Ramos (cell line): Measurements from ENCODE around the gene LTB4R2.

Experiments used
- in situ Hi-C: fragments of 300-500 bp; cut with MboI; formaldehyde crosslinking; loops from one replicate; pipeline ENCODE4 v1.14.3; 2022; ENCODE audit warnings: low sequenced_read_pairs; ENCODE audit not compliant: unreplicated experiment

The LTB4R2 gene

DNA sequence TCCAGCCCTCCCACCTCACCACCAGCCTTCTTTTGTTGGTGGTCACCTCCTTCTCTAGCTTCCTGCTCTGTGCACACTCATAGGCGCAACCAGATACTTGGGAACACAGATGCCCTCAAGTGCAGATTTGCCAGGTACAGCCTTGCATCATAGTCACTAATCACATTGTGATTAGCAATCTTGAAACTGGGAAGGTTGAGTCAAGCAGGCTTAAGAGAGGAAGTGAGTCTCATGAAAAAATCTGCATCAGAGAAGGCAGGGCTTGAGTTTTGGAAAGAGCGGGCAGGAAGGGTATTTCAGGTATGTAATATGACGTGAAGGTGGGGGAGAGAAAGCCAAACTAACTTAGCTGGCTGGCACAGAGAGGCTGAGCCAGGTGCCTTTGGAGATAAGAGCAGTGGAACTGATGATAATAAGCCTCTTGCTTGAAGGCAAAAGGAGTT, 35.8 kb upstream of the LTB4R2 start:
- in situ Hi-C loops = no loop called here

DNA sequence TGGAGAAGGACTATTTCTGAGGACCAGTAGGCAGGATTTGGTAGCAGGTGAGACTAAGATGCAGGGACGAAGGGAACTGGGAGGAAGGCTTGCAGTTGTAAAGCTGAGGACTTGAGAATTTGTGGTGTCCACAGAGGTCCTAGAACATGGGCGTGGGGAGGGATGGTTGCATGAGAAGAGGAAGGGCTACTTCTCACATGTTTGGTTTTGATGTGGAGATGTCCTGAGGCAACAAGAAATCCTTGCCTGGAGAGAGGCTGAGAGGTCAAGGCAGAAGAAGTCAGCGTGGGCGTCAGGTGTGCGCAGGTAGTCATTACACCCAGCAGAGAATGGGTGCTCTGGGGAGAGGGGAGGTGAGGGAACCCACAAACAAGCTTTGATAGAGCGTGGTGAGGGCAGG, 32.9 kb upstream of the LTB4R2 start:
- in situ Hi-C loops = no loop called here

DNA sequence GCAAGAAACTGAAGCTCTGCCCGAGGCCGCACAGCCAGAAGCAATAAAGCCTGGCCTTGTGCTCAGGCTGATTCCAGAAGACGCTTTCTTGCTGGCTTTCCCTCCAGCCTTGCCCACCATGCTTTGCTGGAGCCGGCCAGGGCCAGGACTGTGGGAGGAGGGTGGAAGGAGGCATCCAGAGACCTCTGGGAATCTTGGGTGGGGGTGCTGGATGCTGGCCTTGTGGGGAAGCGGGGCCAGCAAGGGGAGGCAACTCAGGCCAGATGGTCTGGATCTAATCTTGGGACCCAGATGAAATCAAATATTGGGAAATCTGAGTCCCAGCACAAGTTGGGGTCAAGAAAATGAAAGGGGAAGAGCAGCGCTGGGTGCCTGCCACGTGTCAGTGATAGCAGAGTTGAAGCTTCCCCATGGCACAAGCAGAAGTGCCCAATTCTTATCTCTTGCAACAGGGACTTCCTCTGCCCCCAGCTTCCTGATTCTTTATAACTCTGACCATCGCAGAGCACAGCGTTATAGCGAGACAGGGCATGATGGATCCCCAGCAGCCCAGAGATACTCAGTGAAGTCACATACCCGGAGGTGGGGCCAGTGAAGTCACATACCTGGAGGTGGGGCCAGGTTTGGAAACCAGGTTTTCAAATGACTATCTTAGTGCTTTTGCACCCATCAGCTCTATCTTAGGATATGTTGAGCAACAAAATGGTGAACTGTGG, 32.2 kb upstream of the LTB4R2 start:
- in situ Hi-C loops = no loop called here

DNA sequence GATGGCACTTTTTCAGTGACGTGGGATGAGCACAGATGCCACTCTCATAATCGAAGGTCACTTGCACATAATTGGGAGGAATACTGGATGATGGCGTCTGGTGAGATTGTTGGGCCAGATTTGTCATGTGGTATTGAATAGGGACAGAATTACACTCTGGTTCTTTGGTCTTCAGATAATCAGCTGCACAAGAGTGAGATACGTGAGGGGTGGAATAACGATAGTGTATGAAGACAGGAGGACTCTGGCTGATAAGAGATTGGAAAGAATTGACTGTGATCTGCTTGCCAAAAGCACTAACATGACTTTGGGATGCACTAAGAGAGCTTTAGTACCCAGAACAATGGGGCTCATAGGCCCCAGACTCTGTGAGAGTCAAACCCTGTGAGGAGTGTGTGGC, 31.5 kb upstream of the LTB4R2 start:
- in situ Hi-C loops = no loop called here

DNA sequence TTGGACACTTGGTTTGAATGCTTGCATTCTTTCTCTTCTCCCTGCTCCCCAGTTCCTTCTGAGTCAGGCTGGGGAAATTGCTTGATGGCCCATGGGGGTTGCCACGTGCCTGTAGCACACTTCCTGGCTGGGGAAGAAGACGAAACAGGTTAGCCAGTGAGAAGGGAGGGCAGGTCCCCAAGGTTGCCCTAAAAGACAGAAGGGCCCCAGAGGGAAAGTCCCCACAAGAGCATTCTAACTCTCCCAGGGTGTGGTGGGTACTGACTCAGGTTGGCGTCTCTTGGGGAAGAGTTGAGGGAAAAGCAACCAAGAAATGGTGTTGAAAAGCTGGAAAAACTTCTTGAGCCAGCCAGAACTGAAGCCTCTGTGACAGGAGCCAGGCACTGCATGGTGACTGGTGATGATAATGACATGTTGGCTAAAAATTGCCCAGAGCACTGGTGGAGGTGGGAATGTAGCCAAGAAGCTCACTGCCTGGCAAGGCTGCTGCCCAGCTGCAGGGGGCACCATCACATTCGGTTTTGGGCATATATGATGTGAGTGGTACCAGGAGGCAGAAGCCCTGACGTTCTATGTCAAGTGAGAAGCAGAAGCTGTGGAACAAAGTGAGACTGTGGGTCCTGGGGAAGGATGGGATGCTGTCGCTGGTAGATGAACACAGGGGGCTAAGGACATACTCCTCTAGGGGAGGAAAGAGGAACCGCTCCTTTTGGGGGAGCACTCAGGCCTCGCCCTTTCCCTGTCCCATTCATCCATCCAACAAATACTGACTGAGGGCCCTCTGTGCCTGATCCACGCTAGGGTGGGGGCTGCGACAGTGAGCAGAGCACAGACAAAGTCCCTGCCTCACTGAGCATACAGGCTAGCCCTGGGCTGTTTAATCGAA, 30.4 kb upstream of the LTB4R2 start:
- in situ Hi-C loops = no loop called here

DNA sequence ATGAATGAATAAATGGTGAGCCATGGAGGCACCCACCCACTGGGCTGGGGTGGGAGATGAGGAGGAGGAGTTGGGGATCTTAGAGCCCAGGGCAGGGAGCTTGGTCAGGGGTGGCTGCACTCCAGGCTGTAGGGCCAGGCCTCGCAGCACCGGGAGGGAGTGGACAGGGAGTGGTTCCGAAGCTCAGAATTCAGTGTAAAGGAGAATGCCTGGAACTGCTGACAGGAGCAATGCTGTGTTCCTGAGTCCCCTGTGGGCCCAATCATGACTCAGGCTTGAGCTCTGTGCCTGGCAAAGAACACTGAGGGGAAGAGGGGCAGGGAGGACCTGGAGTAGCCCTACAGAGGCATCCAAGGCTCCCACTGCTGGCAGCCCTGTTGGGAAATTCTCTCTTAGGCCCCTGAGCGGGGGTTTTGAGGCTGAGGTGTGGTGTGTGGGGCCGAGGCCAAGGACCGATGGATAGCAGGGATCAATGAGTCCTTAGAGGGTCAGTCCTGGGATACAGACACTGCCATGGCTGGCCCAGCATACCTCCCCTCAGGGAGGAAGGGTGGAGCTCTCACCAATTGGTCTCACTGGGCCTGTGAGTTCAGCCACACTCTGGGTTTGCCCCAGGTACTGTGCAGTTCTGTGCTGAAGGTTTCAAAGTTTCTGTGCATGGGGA, 29.0 kb upstream of the LTB4R2 start:
- in situ Hi-C loops = no loop called here

DNA sequence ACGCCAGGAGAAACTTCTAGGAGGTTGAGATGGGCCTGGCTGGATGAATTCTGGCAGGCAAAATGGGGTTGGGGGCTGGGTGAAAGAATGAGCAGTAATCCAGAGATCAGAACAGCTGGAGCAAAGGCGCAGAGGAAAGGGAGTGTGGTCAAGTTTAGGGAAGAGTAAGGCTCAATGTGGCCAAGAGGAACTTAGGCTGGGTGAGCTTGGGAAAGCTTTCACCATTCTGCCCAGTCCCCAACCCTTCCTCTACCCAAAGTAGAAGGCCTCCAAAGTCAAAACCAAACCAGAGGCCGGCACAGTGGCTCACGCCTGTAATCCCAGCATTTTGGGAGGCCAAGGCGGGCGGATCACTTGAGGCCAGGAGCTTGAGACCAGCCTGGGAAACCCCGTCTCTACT, 28.3 kb upstream of the LTB4R2 start:
- in situ Hi-C loops = no loop called here

DNA sequence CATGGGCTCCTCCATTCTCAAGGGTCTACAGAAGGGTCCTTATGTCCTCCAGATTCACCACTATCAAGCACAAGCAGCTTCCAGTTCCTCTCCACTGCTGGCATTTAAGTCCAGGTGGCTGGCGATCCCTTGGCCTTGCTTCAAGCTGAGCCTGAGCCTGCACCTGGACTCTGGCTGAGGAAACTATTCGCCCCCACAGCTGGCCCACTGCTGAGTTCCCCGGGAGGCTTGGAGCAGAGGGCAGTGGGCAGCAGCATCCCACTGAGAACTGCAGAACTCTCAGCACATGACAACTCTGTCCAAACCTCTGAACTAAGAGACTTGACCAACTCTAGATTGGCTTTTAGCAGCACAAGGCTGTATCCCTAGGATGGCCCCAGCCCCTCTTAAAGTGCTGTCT, 27.2 kb upstream of the LTB4R2 start:
- in situ Hi-C loops = no loop called here

DNA sequence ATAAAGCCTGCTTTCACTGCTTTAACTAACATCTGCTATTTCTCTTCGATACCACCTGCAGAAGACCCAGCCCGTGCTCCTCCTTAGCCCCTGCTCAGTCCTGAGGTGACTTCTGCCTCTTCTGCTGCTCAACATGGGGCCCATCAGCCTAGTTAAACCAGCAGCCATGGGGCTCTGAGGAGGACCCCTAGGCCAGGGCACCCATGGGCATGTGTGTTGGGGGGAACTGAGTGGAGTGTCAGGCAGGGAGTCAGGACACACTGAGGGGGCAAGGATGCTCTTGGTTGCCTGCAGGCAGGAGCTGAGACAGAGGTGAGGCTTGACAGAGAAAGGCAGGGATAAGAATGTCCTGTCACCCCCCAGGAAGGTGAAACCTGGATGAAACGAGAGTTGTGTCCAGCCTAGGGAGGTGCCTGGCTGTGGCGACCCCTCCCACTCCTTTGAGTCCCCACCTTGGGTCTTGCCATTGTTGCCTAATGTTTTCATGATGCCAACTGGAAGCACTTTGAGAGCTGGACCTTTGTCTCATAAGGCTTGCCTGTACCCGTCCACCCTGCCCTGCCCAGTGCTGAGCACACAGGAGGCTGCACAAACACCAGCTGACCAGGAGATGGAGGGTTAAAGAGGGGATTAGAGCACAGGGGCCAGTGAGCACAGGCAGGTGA, 26.0 kb upstream of the LTB4R2 start:
- in situ Hi-C loops = no loop called here

DNA sequence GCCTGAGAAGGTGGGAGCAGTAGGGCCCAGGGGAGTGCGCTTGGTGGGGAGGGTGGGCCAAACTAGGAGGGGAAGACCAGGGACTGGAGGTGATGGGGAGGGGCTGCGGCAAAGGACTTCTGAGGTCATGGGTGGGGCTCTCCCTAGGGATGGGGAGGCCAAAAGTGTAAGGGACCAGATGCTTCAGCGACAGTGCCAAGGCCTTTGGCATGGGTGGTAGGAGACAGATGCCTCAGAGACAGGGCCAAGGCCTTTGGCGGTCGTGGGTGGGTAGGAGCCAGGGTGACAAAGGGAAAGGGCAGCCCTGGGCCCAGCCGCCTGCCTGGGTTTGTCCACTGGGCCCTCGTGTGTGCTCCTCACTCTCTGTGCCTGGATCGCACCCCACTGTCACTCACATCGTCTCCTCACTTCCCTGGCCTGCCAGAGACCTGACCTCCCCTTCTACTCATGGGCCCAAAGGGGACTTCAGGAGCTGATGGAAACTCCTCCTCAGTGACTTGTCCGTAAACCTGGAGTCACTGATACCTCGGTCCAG, 25.4 kb upstream of the LTB4R2 start:
- in situ Hi-C loops = no loop called here

DNA sequence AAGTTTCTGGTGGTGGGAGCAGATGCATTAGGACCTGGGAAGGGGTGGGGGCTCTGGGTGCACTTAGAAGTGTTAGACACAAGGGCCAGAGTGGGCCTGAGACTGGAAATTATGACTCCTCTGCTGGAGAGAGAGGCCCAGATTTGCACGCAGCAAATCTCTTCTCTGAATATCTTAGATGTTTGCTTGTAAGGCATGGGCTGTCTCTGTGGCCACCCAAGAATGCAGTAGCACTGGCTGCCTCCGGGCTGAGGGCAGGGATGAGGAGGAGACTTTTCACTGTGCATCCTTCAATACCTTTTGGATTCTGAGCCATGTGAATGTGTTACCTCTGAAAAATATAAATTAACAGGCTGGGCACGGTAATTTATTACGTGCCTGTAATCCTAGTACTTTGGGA, 24.6 kb upstream of the LTB4R2 start:
- in situ Hi-C loops = no loop called here

DNA sequence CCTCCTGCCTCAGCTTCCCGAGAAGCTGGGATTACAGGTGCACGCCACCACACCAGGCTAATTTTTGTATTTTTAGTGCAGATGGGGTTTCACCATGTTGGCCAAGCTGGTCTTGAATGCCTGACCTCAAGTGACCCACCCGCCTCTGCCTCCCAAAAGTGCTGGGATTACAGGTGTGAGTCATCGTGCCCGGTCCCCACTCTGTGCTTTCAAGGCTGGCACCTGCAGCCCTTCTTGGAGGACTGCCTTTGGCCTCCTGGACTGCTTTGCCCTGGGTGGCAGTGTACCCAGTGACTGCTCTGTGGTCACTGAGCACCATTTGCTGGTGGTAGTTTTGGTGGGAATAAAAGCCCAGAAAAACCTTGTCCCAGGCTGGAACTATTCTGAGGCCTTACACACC, 22.9 kb upstream of the LTB4R2 start:
- in situ Hi-C loops = no loop called here

DNA sequence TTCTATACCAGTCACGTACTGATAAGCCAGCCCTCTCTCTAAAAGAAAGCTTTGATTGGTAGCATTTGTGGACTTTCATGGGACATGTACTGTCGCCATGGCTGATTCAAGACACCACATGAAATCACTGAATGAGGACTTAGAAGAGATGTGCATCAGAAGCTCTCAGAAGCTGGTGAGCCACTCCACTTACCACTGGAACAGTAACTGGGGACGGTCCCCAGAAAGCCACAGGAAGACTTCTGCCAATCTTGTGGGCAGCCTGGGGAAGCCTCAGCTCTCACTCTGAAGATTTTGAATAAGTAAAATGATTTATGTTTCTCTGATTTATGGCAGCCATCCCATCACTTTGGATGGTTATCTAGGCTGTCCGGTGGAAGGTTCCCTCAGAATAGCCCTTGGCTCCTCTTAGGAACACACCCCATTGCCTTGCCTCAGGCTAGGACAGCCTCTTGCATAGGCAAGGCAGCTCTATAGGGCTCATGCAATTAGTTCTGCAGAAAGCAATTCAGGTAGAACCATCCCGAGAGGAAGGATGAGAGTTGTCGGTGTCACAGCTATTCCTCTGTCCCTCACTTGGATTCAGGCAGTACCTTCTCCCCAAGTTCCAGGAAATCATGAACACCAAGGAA, 20.2 kb upstream of the LTB4R2 start:
- in situ Hi-C loops = no loop called here

DNA sequence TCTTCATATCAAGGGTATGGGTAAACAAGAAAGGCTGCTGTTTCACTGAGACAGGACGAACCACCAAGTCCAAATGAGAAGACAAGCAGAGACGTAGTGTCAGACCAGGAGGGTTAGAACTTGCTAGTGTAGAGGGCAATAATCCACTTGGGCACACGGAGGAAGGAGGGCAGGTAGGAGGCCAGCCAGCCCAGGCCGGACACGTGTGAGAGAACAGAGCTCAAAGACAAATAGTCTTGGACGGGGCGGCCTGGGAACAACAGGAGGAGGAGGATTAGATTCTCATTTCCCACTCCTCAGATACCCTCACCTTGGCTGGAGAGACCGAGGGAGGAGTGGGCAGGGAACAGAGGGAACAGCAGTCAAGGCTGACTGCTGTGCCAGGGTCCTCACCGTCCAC, 19.2 kb upstream of the LTB4R2 start:
- in situ Hi-C loops = no loop called here

DNA sequence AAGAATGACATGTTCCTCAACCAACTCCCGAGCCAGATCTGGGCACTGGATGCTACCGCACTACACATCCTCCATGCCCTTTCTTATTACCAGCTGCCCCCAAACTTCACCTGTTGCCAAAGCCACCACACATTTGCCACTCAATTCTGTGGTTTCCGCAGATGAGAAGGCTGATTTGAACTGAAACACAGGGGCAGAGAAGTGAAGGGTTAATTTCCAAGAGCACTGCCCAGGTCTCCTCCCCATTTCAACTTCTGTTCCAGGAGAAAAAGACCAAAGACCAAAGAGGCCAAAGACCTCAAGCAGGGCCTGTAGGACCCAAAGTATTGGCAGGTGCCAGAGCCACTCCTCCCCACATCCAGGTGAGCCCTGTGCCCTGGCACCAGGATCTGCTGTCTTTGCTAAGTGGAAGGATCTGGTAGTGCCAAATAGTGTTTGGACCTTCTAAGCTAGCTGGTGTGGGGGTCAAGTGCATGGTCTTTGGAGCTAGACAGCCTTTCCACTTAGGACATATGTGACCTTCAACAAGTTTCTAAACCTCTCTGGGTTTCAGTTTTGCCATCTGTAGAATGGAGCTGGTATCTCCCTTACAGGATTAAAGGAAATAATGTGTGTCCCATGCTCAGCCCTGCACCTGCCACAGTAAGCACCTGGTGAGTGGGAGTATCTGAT, 18.4 kb upstream of the LTB4R2 start:
- in situ Hi-C loops = no loop called here

DNA sequence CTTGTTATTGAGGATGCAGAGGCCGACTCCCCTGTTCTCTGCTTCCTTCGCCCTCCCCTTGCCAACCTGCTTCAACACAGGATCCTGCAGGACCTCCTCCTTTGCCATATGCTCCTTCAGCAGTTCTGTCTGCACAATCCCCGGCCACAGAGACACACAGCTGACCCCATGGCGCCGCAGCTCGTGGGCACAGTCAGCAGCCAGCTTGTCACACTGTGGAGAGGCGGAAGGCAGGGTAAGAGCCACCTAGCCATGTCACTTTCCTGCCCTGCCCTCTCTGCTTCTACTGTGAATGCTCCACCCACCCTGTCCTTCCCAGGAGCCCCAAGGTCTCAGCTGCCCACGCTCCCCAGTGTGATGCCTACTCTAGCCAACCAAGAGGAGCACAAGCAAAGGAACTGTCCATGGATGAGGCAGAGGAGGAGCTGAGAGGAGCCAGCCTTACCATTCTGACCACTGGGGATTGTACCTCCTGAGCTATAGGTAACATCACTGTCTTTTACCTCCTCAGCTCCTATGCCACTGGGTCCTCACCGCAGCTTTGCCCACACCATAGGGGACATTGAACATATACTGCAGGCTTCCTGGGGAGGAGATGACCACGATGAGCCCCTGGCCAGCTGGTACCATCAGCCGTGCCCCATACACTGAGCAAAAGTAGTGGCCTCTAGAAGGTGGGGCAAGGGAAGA, 17.7 kb upstream of the LTB4R2 start:
- in situ Hi-C loops = no loop called here

DNA sequence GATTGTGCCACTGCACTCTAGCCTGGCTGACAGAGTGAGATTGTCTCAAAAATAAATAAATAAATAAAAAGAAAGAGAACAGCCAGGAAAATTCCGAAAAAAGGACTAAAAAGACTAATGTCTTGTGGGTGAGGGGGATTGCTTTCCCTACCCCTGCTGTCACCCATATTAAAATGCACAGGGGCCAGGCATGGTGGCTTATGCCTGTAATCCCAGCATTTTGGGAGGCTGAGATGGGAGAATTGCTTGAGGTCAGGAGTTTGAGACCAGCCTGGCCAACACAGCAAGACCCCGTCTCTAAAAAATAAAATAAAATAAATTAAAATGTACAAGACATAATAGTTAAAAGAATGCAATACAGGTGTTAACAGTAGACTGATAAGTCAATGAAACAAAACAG, 16.4 kb upstream of the LTB4R2 start:
- in situ Hi-C loops = no loop called here

DNA sequence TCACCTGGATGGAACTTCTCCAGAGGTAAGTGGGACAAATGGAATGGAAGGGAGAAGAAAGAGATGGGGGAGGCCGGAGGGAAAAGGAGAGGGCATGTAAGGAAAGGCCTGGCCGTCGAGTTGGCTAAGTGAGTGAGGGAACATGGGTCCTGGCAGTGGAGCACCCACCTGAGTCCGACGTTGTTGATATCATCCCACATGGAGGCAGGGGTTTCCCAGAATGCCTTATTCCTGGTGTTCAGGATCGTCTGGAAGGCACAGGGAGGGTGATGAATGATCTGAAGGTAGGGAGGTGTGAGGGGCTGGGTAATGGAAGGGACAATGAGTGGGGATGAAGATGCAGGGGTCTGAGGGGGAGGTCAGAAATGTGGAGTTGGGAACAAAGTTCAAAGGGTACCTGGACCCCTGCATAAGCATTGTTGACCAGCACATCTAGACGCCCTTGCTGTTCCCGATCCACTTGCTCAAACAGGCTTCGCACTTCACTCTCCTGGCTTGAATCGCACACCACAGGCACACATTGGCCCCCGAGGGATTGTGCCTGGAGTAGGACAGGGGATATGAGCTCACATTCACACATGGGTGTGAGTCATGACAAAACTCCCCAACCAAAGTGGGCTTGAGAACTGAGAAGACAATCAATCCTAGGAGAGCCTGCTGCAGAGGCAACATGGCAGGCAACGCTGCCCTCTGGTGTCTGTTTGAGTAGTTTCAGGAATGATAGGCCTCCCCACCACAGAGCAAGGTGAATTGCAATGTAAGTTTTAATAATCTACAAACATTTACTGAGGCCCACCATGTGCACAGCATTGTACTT, 13.4 kb upstream of the LTB4R2 start:
- in situ Hi-C loops = loop anchor here (5.0 kb wide), 1 partner anchor 54 kb away; the partner anchor contains the start of gene TINF2
